H1 (cell line): Measurements from ENCODE around the gene STX2. TPM values are rescaled to one million over a fixed set of nuclear protein-coding genes. Genes with fewer than 3 reads are reported as not detected.

Experiments used
- CTCF ChIA-PET: fragments of 300-600 bp; sonication (Branson Sonifier 250); formaldehyde crosslinking; loops from one replicate; lab custom pipeline; 2021; ENCODE audit not compliant: partially characterized antibody; lab: Charles Lee
- POLR2A ChIA-PET: fragments of 300-600 bp; sonication (Branson Sonifier 250); formaldehyde crosslinking; loops from one replicate; lab custom pipeline; 2021; ENCODE audit warnings: inconsistent platforms; ENCODE audit not compliant: partially characterized antibody; lab: Charles Lee
- DNase-seq, 2 experiments: peaks; one replicate each; pipeline versions ENCODE4 v3.0.0 to v3.0.0-alpha.2; 2010 to 2022; ENCODE audit warnings: low spot score in 2 of 2, low read depth in 1 of 2, mixed read lengths in 1 of 2
- FAIRE-seq: peaks from 2 replicates; lab custom pipeline; 2011; peaks lifted over from hg19 to GRCh38; lab: Jason Lieb, UNC
- H2AFZ ChIP-seq: 2 replicates; pipeline ENCODE4 v1.8.1; 2012; ENCODE audit warnings: low read length, inconsistent platforms
- H2AK5ac ChIP-seq: 2 replicates; pipeline ENCODE4 v1.6.1; 2013; ENCODE audit warnings: low read depth, low read length
- H2BK120ac ChIP-seq: replicated peaks from 2 replicates; pipeline ENCODE3; 2013; ENCODE audit warnings: low read depth, low read length, inconsistent platforms
- H2BK12ac ChIP-seq: 2 replicates; pipeline ENCODE4 v1.6.1; 2013; ENCODE audit warnings: low read depth, low read length
- H2BK15ac ChIP-seq: 2 replicates; pipeline ENCODE4 v1.6.1; 2013; ENCODE audit warnings: low read length
- H2BK20ac ChIP-seq: 2 replicates; pipeline ENCODE4 v1.6.1; 2013; ENCODE audit warnings: low read length
- H2BK5ac ChIP-seq: 2 replicates; pipeline ENCODE4 v1.6.1; 2013; ENCODE audit warnings: low read depth, low read length
- H3K14ac ChIP-seq: 2 replicates; pipeline ENCODE4 v1.6.1; 2013; ENCODE audit warnings: inconsistent platforms; ENCODE audit not compliant: insufficient read length
- H3K18ac ChIP-seq: 2 replicates; pipeline ENCODE4 v1.6.1; 2013; ENCODE audit warnings: low read length; ENCODE audit errors: extremely low read depth
- H3K23ac ChIP-seq: 2 replicates; pipeline ENCODE4 v1.6.1; 2013; ENCODE audit warnings: inconsistent platforms; ENCODE audit not compliant: insufficient read length
- H3K23me2 ChIP-seq: 2 replicates; pipeline ENCODE4 v1.6.1; 2013; ENCODE audit warnings: low read depth, low read length
- H3K27ac ChIP-seq: 2 replicates; pipeline ENCODE4 v1.6.1; 2011; ENCODE audit warnings: low read depth, low read length, inconsistent platforms
- H3K27me3 ChIP-seq, 4 experiments: replicated peaks in 1 of 4; 1 replicate in 1 of 4; 2 replicates in 3 of 4; pipeline versions ENCODE4 v1.6.1 to v1.8.1; 2011 to 2013; ENCODE audit warnings: low read length in 3 of 4, mild to moderate bottlenecking in 3 of 4, inconsistent platforms in 2 of 4, mixed read lengths in 2 of 4, moderate library complexity in 1 of 4; ENCODE audit not compliant: control insufficient read depth in 3 of 4, insufficient read depth in 3 of 4; ENCODE audit errors: extremely low read depth in 1 of 4
- H3K36me3 ChIP-seq, 4 experiments: 2 replicates each; pipeline versions ENCODE4 v1.6.1 to v1.8.1; 2011 to 2013; ENCODE audit warnings: mild to moderate bottlenecking in 4 of 4, low read length in 3 of 4, moderate library complexity in 2 of 4, control low read depth in 1 of 4, inconsistent platforms in 1 of 4; ENCODE audit not compliant: insufficient read depth in 4 of 4, control insufficient read depth in 2 of 4
- H3K4ac ChIP-seq: replicated peaks from 2 replicates; pipeline ENCODE3; 2013; ENCODE audit warnings: low read length, low read depth, mixed read lengths, inconsistent platforms; ENCODE audit not compliant: insufficient read length
- H3K4me1 ChIP-seq, 4 experiments: replicated peaks in 1 of 4; 1 replicate in 1 of 4; 2 replicates in 3 of 4; pipeline versions ENCODE4 v1.6.1 to v1.8.1; 2011 to 2013; ENCODE audit warnings: low read length in 3 of 4, inconsistent platforms in 2 of 4, mixed read lengths in 1 of 4; ENCODE audit not compliant: insufficient read depth in 4 of 4, control insufficient read depth in 3 of 4
- H3K4me2 ChIP-seq, 2 experiments: 2 replicates each; pipeline versions ENCODE4 v1.6.1 to v1.8.1; 2011 to 2013; ENCODE audit warnings: low read depth in 2 of 2, low read length in 2 of 2, control low read depth in 1 of 2, inconsistent platforms in 1 of 2, mild to moderate bottlenecking in 1 of 2; ENCODE audit not compliant: insufficient read depth in 1 of 2
- H3K4me3 ChIP-seq, 4 experiments: fragments of 200-600, 300-600 bp in 1 of 4; sonication (generic), shearing (Covaris generic), sonication (Bioruptor Twin) in 1 of 4; 2 replicates each; pipeline versions ENCODE4 v1.5.1 to v1.8.1; 2011 to 2016; ENCODE audit warnings: low read length in 4 of 4, low read depth in 3 of 4, control low read depth in 2 of 4, inconsistent platforms in 2 of 4, mild to moderate bottlenecking in 2 of 4, mixed read lengths in 1 of 4, moderate library complexity in 1 of 4; ENCODE audit not compliant: insufficient read depth in 2 of 4; ENCODE audit errors: extremely low read depth in 1 of 4
- H3K56ac ChIP-seq: replicated peaks from 2 replicates; pipeline ENCODE3; 2013; ENCODE audit warnings: low read depth, mild to moderate bottlenecking, mixed read lengths, low read length, inconsistent platforms; ENCODE audit not compliant: insufficient read length
- H3K79me1 ChIP-seq: 2 replicates; pipeline ENCODE4 v1.6.1; 2013; ENCODE audit warnings: low read depth, low read length, control low read depth
- H3K79me2 ChIP-seq, 2 experiments: 2 replicates each; pipeline versions ENCODE4 v1.6.1 to v1.8.1; 2012 to 2013; ENCODE audit warnings: low read length in 2 of 2, mild to moderate bottlenecking in 2 of 2, inconsistent platforms in 1 of 2; ENCODE audit not compliant: insufficient read depth in 2 of 2, control insufficient read depth in 1 of 2
- H3K9ac ChIP-seq, 4 experiments: replicated peaks in 1 of 4; 1 replicate in 1 of 4; 2 replicates in 3 of 4; pipeline versions ENCODE4 v1.6.1 to v1.8.1; 2011 to 2013; ENCODE audit warnings: low read depth in 3 of 4, low read length in 3 of 4, control low read depth in 2 of 4, mild to moderate bottlenecking in 2 of 4, moderate library complexity in 2 of 4, inconsistent platforms in 1 of 4; ENCODE audit errors: extremely low read depth in 1 of 4
- H3K9me3 ChIP-seq, 2 experiments: 2 replicates each; pipeline versions ENCODE4 v1.6.1 to v1.8.1; 2012 to 2013; ENCODE audit warnings: mild to moderate bottlenecking in 2 of 2, moderate library complexity in 2 of 2, control low read depth in 1 of 2, inconsistent platforms in 1 of 2, low read depth in 1 of 2, low read length in 1 of 2, mixed read lengths in 1 of 2; ENCODE audit not compliant: insufficient read depth in 2 of 2
- H4K20me1 ChIP-seq, 2 experiments: replicated peaks in 1 of 2; 2 replicates each; pipeline versions ENCODE3 to v1.8.1; 2011 to 2013; ENCODE audit warnings: inconsistent platforms in 2 of 2, low read length in 2 of 2, mild to moderate bottlenecking in 1 of 2; ENCODE audit not compliant: insufficient read depth in 2 of 2, control insufficient read depth in 1 of 2
- H4K5ac ChIP-seq: 2 replicates; pipeline ENCODE4 v1.6.1; 2013; ENCODE audit warnings: low read length, low read depth, mixed read lengths, inconsistent platforms; ENCODE audit not compliant: insufficient read length
- H4K8ac ChIP-seq: 2 replicates; pipeline ENCODE4 v1.8.0; 2013; ENCODE audit warnings: mild to moderate bottlenecking, moderate library complexity, low read length, inconsistent platforms; ENCODE audit not compliant: insufficient read depth; ENCODE audit errors: extremely low read depth
- H4K91ac ChIP-seq: replicated peaks from 2 replicates; pipeline ENCODE3; 2013; ENCODE audit warnings: low read length, mixed read lengths, inconsistent platforms; ENCODE audit not compliant: insufficient read length
- BACH1 ChIP-seq: IDR thresholded peaks from 2 replicates; pipeline ENCODE4 v1.6.1; 2012; ENCODE audit warnings: low read length, improper control_type of control experiment
- WGBS, 2 experiments: shearing (Covaris generic) in 1 of 2; methylation state at CpG; one replicate each; pipeline versions ENCODE4 v1.1.6 to v1.1.7; 2013 to 2015; ENCODE audit warnings: low lambda C conversion rate in 2 of 2, mixed read lengths in 2 of 2, inconsistent platforms in 1 of 2, low coverage in 1 of 2, missing lambda C conversion rate in 1 of 2; ENCODE audit not compliant: insufficient replicate concordance in 2 of 2, insufficient coverage in 1 of 2, insufficient read length in 1 of 2; ENCODE audit errors: extremely low coverage in 1 of 2, missing lambda C conversion rate in 1 of 2; 5-methylcytosine and 5-hydroxymethylcytosine counted together
- polyA plus RNA-seq, 7 experiments: library from polyadenylated mRNA; depleted of rRNA in 3 of 7; stranded (reverse) in 5 of 7; unstranded in 2 of 7; fragments of >200 nt in 5 of 7; fragments of 200-250 nt in 2 of 7; gene quantifications; 1 replicate in 5 of 7; 2 replicates in 1 of 7; 4 replicates in 1 of 7; pipeline versions ENCODE4 v1.2.1 to v1.2.3, GENCODE V29; 2011 to 2013; ENCODE audit warnings: missing spikeins in 2 of 7, mixed read lengths in 2 of 7
- total RNA-seq: library from RNA; stranded (reverse); fragmentation: NEBNext Ultra II Directional; extraction: Animal tissue kit (Norgen Biotek cat#: 25700); gene quantifications from 2 replicates; pipeline ENCODE4 v1.2.1, GENCODE V29; 2021

STX2 gene
- total and polyA plus RNA-seq, 2 of the 8 experiments (the other 6 are each of a cell fraction or from before 2014, with no cell fraction given): 20.0 to 26.3 TPM

GRCh38 chr12:130803702-130804101 lies 35.3 kb downstream of the STX2 start:
- Histone ChIP-seq H3K4me1 (no peaks in the 10 kb centered on the region), H3K4ac (no peak overlapping the region), H3K4me2 (no peak overlapping the region), H3K56ac (no peak overlapping the region), H4K8ac (no peak overlapping the region), H3K79me2 (no peaks in the 10 kb centered on the region), H3K23ac (no peak overlapping the region), H2BK120ac (no peak overlapping the region), H2BK12ac (no peak overlapping the region), H4K91ac (no peak overlapping the region), H2AK5ac (no peak overlapping the region), H3K36me3 (peaks cover 0 to 36% (median 13%) of the 10 kb centered on the region in 4 experiments; a peak in 7 of 8 replicates), H2BK20ac (no peak overlapping the region), H3K14ac (no peak overlapping the region), H4K5ac (no peak overlapping the region), H3K27ac (no peak overlapping the region), H2BK5ac (no peak overlapping the region), H3K18ac (no peak overlapping the region), H3K4me3 (no peak overlapping the region), H2AFZ (no peak overlapping the region), H3K9ac (no peak overlapping the region), H3K23me2 (peaks cover 1% of the 10 kb centered on the region; the same call in 1 of the 2 replicates), H3K9me3 (no peaks in the 10 kb centered on the region), H4K20me1 (peaks cover 0 to 5% of the 10 kb centered on the region in 2 experiments), H3K79me1 (no peaks in the 10 kb centered on the region; the same call in 1 of the 2 replicates), H2BK15ac (no peak overlapping the region), H3K27me3 (no peaks in the 10 kb centered on the region)
- ChIA-PET CTCF (interaction anchor here (1.0 to 1.6 kb wide), 4 partner anchors 10 to 33 kb away, joined by 3 to 5 read pairs (median 4); no protein-coding TSS in a partner anchor), POLR2A (no interaction called here)
- no peak for TF ChIP-seq BACH1
- 88% methylated on average over 5 of the region's 5 CpGs; no CpG with 5 or more reads in 1 of the 2 experiments for WGBS, 2 experiments
- FAIRE-seq: no peak
- no peak for DNase-seq
